Osteoblast (primary cell): ENCODE data around the gene RNF144B. TPM values are rescaled to one million over a fixed set of nuclear protein-coding genes. Genes with fewer than 3 reads are reported as not detected.
A peak's percentile ranks its signal among the peaks of the same experiment; 100 is the strongest.

Source experiments
- DNase-seq: peaks from one replicate; pipeline ENCODE4 v3.0.0; 2011; ENCODE audit warnings: low spot score, mixed read lengths; ENCODE audit not compliant: insufficient read length; ENCODE audit errors: missing footprints
- H2AFZ ChIP-seq: 2 replicates; pipeline ENCODE4 v1.6.0; 2011; ENCODE audit warnings: mild to moderate bottlenecking, low read length
- H3K27ac ChIP-seq: 2 replicates; pipeline ENCODE4 v1.5.1; 2011; ENCODE audit warnings: mild to moderate bottlenecking, low read depth, low read length, moderate library complexity
- H3K27me3 ChIP-seq: 2 replicates; pipeline ENCODE4 v1.6.0; 2012; ENCODE audit warnings: mild to moderate bottlenecking, control low read depth, inconsistent platforms, low read length, moderate library complexity; ENCODE audit not compliant: insufficient read depth
- H3K36me3 ChIP-seq: 2 replicates; pipeline ENCODE4 v1.5.1; 2011; ENCODE audit warnings: mild to moderate bottlenecking, low read length, control low read depth, moderate library complexity; ENCODE audit not compliant: insufficient read depth
- H3K4me1 ChIP-seq: 2 replicates; pipeline ENCODE4 v1.5.1; 2011; ENCODE audit warnings: mild to moderate bottlenecking, low read length, control low read depth, moderate library complexity; ENCODE audit not compliant: insufficient read depth
- H3K4me2 ChIP-seq: 2 replicates; pipeline ENCODE4 v1.6.0; 2011; ENCODE audit warnings: mild to moderate bottlenecking, low read length; ENCODE audit not compliant: insufficient read depth
- H3K4me3 ChIP-seq: fragments of 200-600 bp; sonication (generic); 3 replicates; pipeline ENCODE4 v1.5.1; 2012; ENCODE audit warnings: mild to moderate bottlenecking, low read length, inconsistent platforms; ENCODE audit not compliant: insufficient read depth
- H3K79me2 ChIP-seq: 2 replicates; pipeline ENCODE4 v1.6.0; 2012; ENCODE audit warnings: mild to moderate bottlenecking, low read length, control low read depth, inconsistent platforms; ENCODE audit not compliant: insufficient read depth
- H3K9me3 ChIP-seq: 2 replicates; pipeline ENCODE4 v1.5.1; 2011; ENCODE audit warnings: low read depth, low read length, control low read depth
- H4K20me1 ChIP-seq: 2 replicates; pipeline ENCODE4 v1.6.0; 2012; ENCODE audit warnings: mild to moderate bottlenecking, low read length, control low read depth; ENCODE audit not compliant: insufficient read depth
- CTCF ChIP-seq: IDR thresholded peaks from 2 replicates; pipeline ENCODE4 v1.5.1; 2011; ENCODE audit warnings: mild to moderate bottlenecking, low read depth, low read length, moderate library complexity; ENCODE audit errors: extremely low read depth
- total RNA-seq: library from RNA; depleted of rRNA; stranded (reverse); fragments of >200 nt; gene quantifications from 2 replicates; pipeline ENCODE4 v1.2.3, GENCODE V29; 2012

The RNF144B gene
- total RNA-seq, 1 donor = 5.8 TPM

GRCh38 chr6:18391023-18391422, 3.9 kb downstream of the RNF144B start:
- Histone ChIP-seq H3K79me2 (peaks cover 7% of the 10 kb centered on the region), H3K4me1 (peaks cover 55% of the 10 kb centered on the region), H3K4me3 (no peak overlapping the region), H3K4me2 (no peak overlapping the region), H3K27ac (no peak overlapping the region), H3K9me3 (no peaks in the 10 kb centered on the region), H3K27me3 (no peaks in the 10 kb centered on the region), H4K20me1 (no peaks in the 10 kb centered on the region), H2AFZ (no peak overlapping the region), H3K36me3 (no peaks in the 10 kb centered on the region)
- TF ChIP-seq CTCF = no peak
- DNase-seq = no peak

GRCh38 chr6:18392346-18392877, 5.3 kb downstream of the RNF144B start:
- Histone ChIP-seq H3K27me3 (no peaks in the 10 kb centered on the region), H4K20me1 (no peaks in the 10 kb centered on the region), H3K4me2 (no peak overlapping the region), H3K27ac (no peak overlapping the region), H3K79me2 (peaks cover 7% of the 10 kb centered on the region), H3K9me3 (no peaks in the 10 kb centered on the region), H3K4me1 (peaks cover 51% of the 10 kb centered on the region), H2AFZ (no peak overlapping the region), H3K36me3 (no peaks in the 10 kb centered on the region), H3K4me3 (no peak overlapping the region)
- TF ChIP-seq CTCF = no peak
- DNase-seq = no peak

- no peaks in the 10 kb centered on the region for H3K27me3 ChIP-seq
- no peak overlapping the region for H3K4me2 ChIP-seq
- no peak overlapping the region for H3K4me3 ChIP-seq
- no peaks in the 10 kb centered on the region for H4K20me1 ChIP-seq
- H2AFZ ChIP-seq = no peak overlapping the region
- H3K27ac ChIP-seq = no peak overlapping the region
- peaks cover 39% of the 10 kb centered on the region for H3K4me1 ChIP-seq
- peaks cover 13% of the 10 kb centered on the region for H3K79me2 ChIP-seq
- DNase-seq = no peak
- H3K9me3 ChIP-seq = no peaks in the 10 kb centered on the region
- H3K36me3 ChIP-seq = no peaks in the 10 kb centered on the region
- TF ChIP-seq CTCF = no peak
Measured at GRCh38 chr6:18393698-18394097, 6.5 kb downstream of the RNF144B start.

GRCh38 chr6:18395177-18395855, 8.2 kb downstream of the RNF144B start:
- peak overlapping the region; percentile 56 for H3K27ac ChIP-seq
- H2AFZ ChIP-seq = peak overlapping the region; percentile 33
- H3K27me3 ChIP-seq = no peaks in the 10 kb centered on the region
- peaks cover 14% of the 10 kb centered on the region for H3K79me2 ChIP-seq
- TF ChIP-seq CTCF = no peak
- no peak overlapping the region for H3K4me3 ChIP-seq
- H3K9me3 ChIP-seq = no peaks in the 10 kb centered on the region
- peaks cover 23% of the 10 kb centered on the region for H3K4me1 ChIP-seq
- H4K20me1 ChIP-seq = no peaks in the 10 kb centered on the region
- no peaks in the 10 kb centered on the region for H3K36me3 ChIP-seq
- no peak for DNase-seq
- peak overlapping the region; percentile 69 for H3K4me2 ChIP-seq
